HEK293T (cell line): Measurements from ENCODE around the gene NDUFAF8.

ENCODE experiments used
- ELF4 ChIP-seq: fragments of 450-650 bp; IDR thresholded peaks from 2 replicates; pipeline ENCODE4 v1.6.1; 2017; ENCODE audit warnings: antibody characterized with exemption
- L3MBTL2 ChIP-seq: fragments of 450-650 bp; conservative IDR thresholded peaks from 2 replicates; pipeline ENCODE4 v1.6.1; 2016; ENCODE audit warnings: mild to moderate bottlenecking
- SP1 ChIP-seq: fragments of 450-650 bp; IDR thresholded peaks from 2 replicates; pipeline ENCODE4 v1.6.1; 2017
- SUZ12 ChIP-seq: fragments of 450-650 bp; IDR thresholded peaks from 2 replicates; pipeline ENCODE4 v1.6.1; 2016; ENCODE audit warnings: mild to moderate bottlenecking

GRCh38 chr17:81218991-81219390, 20.1 kb upstream of the NDUFAF8 start:
- TF ChIP-seq L3MBTL2, result no peak
- no peak for TF ChIP-seq SUZ12
- no peak for TF ChIP-seq ELF4
- TF ChIP-seq SP1, result no peak
